WERI-Rb-1 (cell line): ENCODE data around the gene SLIT3.

ENCODE experiments used
- DNase-seq: peaks from one replicate; pipeline ENCODE4 v3.0.0-alpha.2; 2020
- H3K27ac ChIP-seq: fragments of 250-450 bp; sonication (Bioruptor Pico); 2 replicates; pipeline ENCODE4 v1.5.1; 2020; ENCODE audit warnings: mild to moderate bottlenecking, moderate library complexity
- H3K27me3 ChIP-seq: fragments of 250-450 bp; sonication (Bioruptor Pico); 2 replicates; pipeline ENCODE4 v1.5.1; 2021; ENCODE audit warnings: mild to moderate bottlenecking, low read depth, moderate library complexity; ENCODE audit not compliant: insufficient read depth, severe bottlenecking
- H3K36me3 ChIP-seq: fragments of 250-450 bp; sonication (Bioruptor Pico); 2 replicates; pipeline ENCODE4 v1.5.1; 2020; ENCODE audit warnings: mild to moderate bottlenecking, moderate library complexity
- H3K4me3 ChIP-seq: 2 replicates; pipeline ENCODE4 v1.5.1; 2011; ENCODE audit warnings: low read depth, mild to moderate bottlenecking, control low read depth, low read length
- H3K9me3 ChIP-seq: fragments of 250-450 bp; sonication (Bioruptor Pico); 2 replicates; pipeline ENCODE4 v1.5.1; 2021; ENCODE audit warnings: mild to moderate bottlenecking, moderate library complexity; ENCODE audit not compliant: severe bottlenecking
- CTCF ChIP-seq: IDR thresholded peaks from 2 replicates; pipeline ENCODE4 v1.5.1; 2011; ENCODE audit warnings: low read depth, mild to moderate bottlenecking, control low read depth, inconsistent platforms, low read length

Gene SLIT3

GRCh38 chr5:168819004-168819621, 481.8 kb downstream of the SLIT3 start:
- no peak overlapping the region for H3K4me3 ChIP-seq
- peaks cover 93% of the 10 kb centered on the region for H3K27me3 ChIP-seq
- TF ChIP-seq CTCF = no peak
- DNase-seq = no peak
- H3K36me3 ChIP-seq = no peaks in the 10 kb centered on the region
- H3K9me3 ChIP-seq = peaks cover 6% of the 10 kb centered on the region
- no peak overlapping the region for H3K27ac ChIP-seq

- Histone ChIP-seq H3K27me3 (peaks cover 93% of the 10 kb centered on the region), H3K9me3 (peaks cover 6% of the 10 kb centered on the region), H3K36me3 (no peaks in the 10 kb centered on the region), H3K27ac (no peak overlapping the region), H3K4me3 (no peak overlapping the region)
- no peak for DNase-seq
- no peak for TF ChIP-seq CTCF
Observed at GRCh38 chr5:168818558-168818957, 482.4 kb downstream of the SLIT3 start.

- Histone ChIP-seq H3K9me3 (peaks cover 6% of the 10 kb centered on the region), H3K27me3 (peaks cover 91% of the 10 kb centered on the region), H3K27ac (no peak overlapping the region), H3K36me3 (no peaks in the 10 kb centered on the region), H3K4me3 (no peak overlapping the region)
- no peak for TF ChIP-seq CTCF
- no peak for DNase-seq
Observed at GRCh38 chr5:168817591-168817990, 483.3 kb downstream of the SLIT3 start.

- no peak for TF ChIP-seq CTCF
- Histone ChIP-seq H3K4me3 (no peak overlapping the region), H3K36me3 (no peaks in the 10 kb centered on the region), H3K27ac (no peak overlapping the region), H3K9me3 (peaks cover 6% of the 10 kb centered on the region), H3K27me3 (peaks cover 91% of the 10 kb centered on the region)
- DNase-seq = no peak
Observed at GRCh38 chr5:168816661-168817060, 484.3 kb downstream of the SLIT3 start.

- no peak for DNase-seq
- no peak for TF ChIP-seq CTCF
- Histone ChIP-seq H3K4me3 (no peak overlapping the region), H3K36me3 (no peaks in the 10 kb centered on the region), H3K9me3 (no peaks in the 10 kb centered on the region), H3K27me3 (peaks cover 93% of the 10 kb centered on the region), H3K27ac (no peak overlapping the region)
Observed at GRCh38 chr5:168813184-168813968, 487.6 kb downstream of the SLIT3 start.
